HS-27A (cell line): Measurements from ENCODE around the gene CIROP.

Experiments
- DNase-seq: peaks from one replicate; pipeline ENCODE4 v3.0.0-alpha.2; 2012; ENCODE audit warnings: low read depth, missing footprints

CIROP gene

DNA sequence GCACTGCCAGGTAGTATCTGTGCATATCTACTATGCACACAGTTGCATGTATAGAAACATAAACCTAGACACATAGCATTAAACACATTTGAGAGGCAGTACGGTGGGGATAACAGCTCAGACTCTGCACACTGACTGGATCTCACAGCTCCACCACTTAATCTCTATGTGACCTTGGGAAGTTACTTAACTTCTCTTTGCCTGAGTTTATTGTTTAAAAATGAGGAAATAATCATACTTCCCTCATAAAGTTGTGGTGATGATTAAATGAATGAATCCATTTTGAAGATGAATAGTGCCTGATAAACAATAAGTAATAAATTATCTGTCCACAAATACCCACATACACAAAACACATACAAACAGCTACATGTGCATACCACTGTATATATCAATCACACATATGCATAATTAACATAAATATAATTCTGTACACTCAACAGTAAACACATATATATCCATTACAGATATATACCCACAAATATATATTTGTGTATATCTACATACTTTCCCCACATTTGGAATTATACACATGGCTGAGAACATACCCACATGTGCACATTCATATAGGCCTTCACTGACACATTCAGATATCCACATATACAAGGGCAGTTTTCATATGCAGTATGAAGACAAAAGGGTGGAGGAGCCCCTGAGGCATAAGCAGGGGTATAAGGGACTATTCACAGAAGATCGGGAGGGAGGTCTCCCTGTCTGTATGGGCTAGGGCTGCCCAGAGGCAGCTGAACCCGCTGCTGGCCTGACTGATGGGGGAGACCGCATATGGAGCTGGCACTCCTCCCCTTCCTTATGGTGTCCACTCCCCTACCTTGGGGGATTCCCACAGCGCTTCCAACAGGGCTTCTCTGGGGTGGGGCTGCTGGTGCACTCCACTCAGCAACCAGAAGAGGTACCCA lies 53.4 kb downstream of the CIROP start:
- no peak for DNase-seq
